ENCODE data around the gene PMS1. TPM values are rescaled to one million over a fixed set of nuclear protein-coding genes. Genes with fewer than 3 reads are reported as not detected.

PMS1 gene
- polyA plus RNA-seq, 1 of the 3 experiments (the other 2 are of a cell fraction): 7.7 TPM

GRCh38 chr2:189824694-189825396 is 40.6 kb downstream of the PMS1 start (continued):
- TF ChIP-seq MEF2A (IDR thresholded peaks at IDR 0.05; ENCODE audit: borderline replicate concordance, low read depth): no peak

- H3K9me3 ChIP-seq: no peaks in the 10 kb centered on the region
- no peak overlapping the region for H3K27ac ChIP-seq (ENCODE audit: low read depth in 2 of 2, low read length in 1 of 2)
- H3K9ac ChIP-seq: no peak overlapping the region
- H2AFZ ChIP-seq (ENCODE audit: low read depth): no peak overlapping the region
- peaks cover 5% of the 10 kb centered on the region for H3F3A ChIP-seq (replicated peaks; ENCODE audit: insufficient read depth)
- H3K9me2 ChIP-seq: no peaks in the 10 kb centered on the region
- TF ChIP-seq NRF1 (IDR thresholded peaks at IDR 0.05; ENCODE audit: low read depth, low read length) (no peak), GABPA (IDR thresholded peaks at IDR 0.05; ENCODE audit: low read depth) (no peak), RXRA (IDR thresholded peaks at IDR 0.05; ENCODE audit: borderline replicate concordance, low read depth) (no peak), RFX5 (IDR thresholded peaks at IDR 0.05; ENCODE audit: low read length) (no peak), CHD2 (IDR thresholded peaks at IDR 0.05; ENCODE audit: low read length, partially characterized antibody) (no peak), EP300 (IDR thresholded peaks at IDR 0.05; ENCODE audit: borderline replicate concordance in 1 of 2, low read depth in 1 of 2, low read length in 1 of 2) (no peak), PBX3 (IDR thresholded peaks at IDR 0.05) (no peak), FOSL2 (IDR thresholded peaks at IDR 0.05; ENCODE audit: borderline replicate concordance, low read depth) (no peak)
- H4K20me1 ChIP-seq (ENCODE audit: insufficient read depth): no peaks in the 10 kb centered on the region
- H3K27me3 ChIP-seq (ENCODE audit: insufficient read depth): no peaks in the 10 kb centered on the region
- no peak overlapping the region for H3K4me3 ChIP-seq (ENCODE audit: low read depth in 2 of 2, low read length in 1 of 2)
- ChIA-PET POLR2A (no interaction called here), CTCF (no interaction called here)
- DNase-seq: no peak
- peaks cover 5 to 7% of the 10 kb centered on the region in 2 experiments for H3K36me3 ChIP-seq (replicated peaks in 1 of 2; ENCODE audit: control insufficient read depth in 1 of 2, insufficient read depth in 2 of 2, low read length in 1 of 2)
- peaks cover 2 to 14% of the 10 kb centered on the region in 2 experiments; a peak in 3 of 4 replicates for H3K4me1 ChIP-seq (ENCODE audit: control insufficient read depth in 1 of 2, insufficient read depth in 2 of 2, low read depth in 1 of 2, low read length in 1 of 2)
- H3K79me2 ChIP-seq (ENCODE audit: insufficient read depth): no peaks in the 10 kb centered on the region
- H3K4me2 ChIP-seq: no peak overlapping the region
- 100% methylated on average over 5 of the region's 5 CpGs for WGBS (ENCODE audit: low lambda C conversion rate)
Measured at GRCh38 chr2:189826039-189826438, 41.8 kb downstream of the PMS1 start.

GRCh38 chr2:189829102-189829833 is 45.0 kb downstream of the PMS1 start:
- Histone ChIP-seq H3K9me3 (no peaks in the 10 kb centered on the region), H3K79me2 (ENCODE audit: insufficient read depth) (no peaks in the 10 kb centered on the region), H3K4me1 (ENCODE audit: control insufficient read depth in 1 of 2, insufficient read depth in 2 of 2, low read depth in 1 of 2, low read length in 1 of 2) (peaks cover 2 to 8% of the 10 kb centered on the region in 2 experiments; a peak in 3 of 4 replicates), H4K20me1 (ENCODE audit: insufficient read depth) (no peaks in the 10 kb centered on the region), H3K36me3 (replicated peaks in 1 of 2; ENCODE audit: control insufficient read depth in 1 of 2, insufficient read depth in 2 of 2, low read length in 1 of 2) (peaks cover 7 to 14% of the 10 kb centered on the region in 2 experiments), H3K9me2 (no peaks in the 10 kb centered on the region), H3K9ac (no peak overlapping the region), H3K4me2 (no peak overlapping the region), H3F3A (replicated peaks; ENCODE audit: insufficient read depth) (no peaks in the 10 kb centered on the region), H3K27me3 (ENCODE audit: insufficient read depth) (no peaks in the 10 kb centered on the region), H2AFZ (ENCODE audit: low read depth) (no peak overlapping the region), H3K27ac (ENCODE audit: low read depth in 2 of 2, low read length in 1 of 2) (no peak overlapping the region), H3K4me3 (ENCODE audit: low read depth in 2 of 2, low read length in 1 of 2) (no peak overlapping the region)
- TF ChIP-seq EP300 (IDR thresholded peaks at IDR 0.05; ENCODE audit: borderline replicate concordance in 1 of 2, low read depth in 1 of 2, low read length in 1 of 2) (no peak), RXRA (IDR thresholded peaks at IDR 0.05; ENCODE audit: borderline replicate concordance, low read depth) (no peak), ZBTB33 (IDR thresholded peaks at IDR 0.05; ENCODE audit: borderline replicate concordance, low read depth) (no peak), CHD2 (IDR thresholded peaks at IDR 0.05; ENCODE audit: low read length, partially characterized antibody) (no peak), RAD21 (IDR thresholded peaks at IDR 0.05; ENCODE audit: low read length) (no peak), MEF2A (IDR thresholded peaks at IDR 0.05; ENCODE audit: borderline replicate concordance, low read depth) (no peak), TEAD4 (IDR thresholded peaks at IDR 0.05; ENCODE audit: borderline replicate concordance, insufficient read depth) (no peak), EZH2phosphoT487 (IDR thresholded peaks at IDR 0.05; ENCODE audit: borderline replicate concordance, low read depth) (no peak), FOXJ3 (CRISPR knock-in tag; IDR thresholded peaks at IDR 0.05) (no peak), GABPA (IDR thresholded peaks at IDR 0.05; ENCODE audit: low read depth) (no peak), IRF3 (IDR thresholded peaks at IDR 0.05; ENCODE audit: low read depth, low read length) (no peak)
- ChIA-PET POLR2A (no interaction called here), CTCF (interaction anchor here (0.6 kb wide), 1 partner anchor 234 kb away, joined by 3 read pairs; no protein-coding TSS in a partner anchor)
- peak; percentile 23 for DNase-seq
- 92% methylated on average over 4 of the region's 4 CpGs for WGBS (ENCODE audit: low lambda C conversion rate)
